Germinal center (tissue), 1 donor: ENCODE data around the gene UQCC2.

Experiments used
- DNase-seq: peaks from one replicate; pipeline ENCODE4 v3.0.0; 2012; ENCODE audit warnings: mixed read lengths, low spot score

Gene UQCC2

GRCh38 chr6:33675968-33676367, 35.5 kb downstream of the UQCC2 start:
- no peak for DNase-seq

GRCh38 chr6:33673851-33674250, 37.6 kb downstream of the UQCC2 start:
- DNase-seq, result no peak

GRCh38 chr6:33672808-33673207, 38.7 kb downstream of the UQCC2 start:
- DNase-seq, result no peak

GRCh38 chr6:33671744-33672072, 39.8 kb downstream of the UQCC2 start:
- DNase-seq, result no peak

GRCh38 chr6:33670971-33671743, 40.3 kb downstream of the UQCC2 start:
- DNase-seq, result no peak

- DNase-seq, result no peak
These were observed 41.3 kb downstream of the UQCC2 start for GRCh38 chr6:33670086-33670660.

- peak; percentile 51 for DNase-seq
These were observed 42.6 kb downstream of the UQCC2 start for GRCh38 chr6:33668914-33669313.

- no peak for DNase-seq
These were observed 43.2 kb downstream of the UQCC2 start for GRCh38 chr6:33668328-33668727.

- DNase-seq, result no peak
These were observed 43.7 kb downstream of the UQCC2 start for GRCh38 chr6:33667776-33668175.

- DNase-seq, result no peak
These were observed 44.4 kb downstream of the UQCC2 start for GRCh38 chr6:33667072-33667471.

GRCh38 chr6:33665957-33666356, 45.5 kb downstream of the UQCC2 start:
- DNase-seq, result no peak

GRCh38 chr6:33664506-33665057, 46.9 kb downstream of the UQCC2 start:
- DNase-seq, result no peak

- no peak for DNase-seq
These were observed 47.6 kb downstream of the UQCC2 start for GRCh38 chr6:33663727-33664449.

- no peak for DNase-seq
These were observed 48.5 kb downstream of the UQCC2 start for GRCh38 chr6:33663028-33663427.

GRCh38 chr6:33662318-33662717, 49.2 kb downstream of the UQCC2 start:
- DNase-seq, result no peak

GRCh38 chr6:33661106-33661838, 50.2 kb downstream of the UQCC2 start:
- DNase-seq, result no peak

GRCh38 chr6:33659986-33660385, 51.5 kb downstream of the UQCC2 start:
- no peak for DNase-seq

GRCh38 chr6:33658982-33659689, 52.4 kb downstream of the UQCC2 start:
- no peak for DNase-seq

GRCh38 chr6:33656844-33657243, 54.7 kb downstream of the UQCC2 start:
- no peak for DNase-seq

GRCh38 chr6:33654831-33655554, 56.5 kb downstream of the UQCC2 start:
- no peak for DNase-seq

GRCh38 chr6:33652002-33652401, 59.5 kb downstream of the UQCC2 start:
- DNase-seq, result no peak
